Suprapubic skin (tissue), 4 donors: ENCODE results near the gene UBC.

Experiments used
- CTCF ChIP-seq, 2 donors: fragments of 200-600 bp in 1 of 2; fragments of 450-650 bp in 1 of 2; sonication (generic) in 1 of 2; IDR thresholded peaks; one replicate each; pipeline ENCODE4 v1.5.1; 2016 to 2019; ENCODE audit warnings: antibody characterized with exemption in 2 of 2, mild to moderate bottlenecking in 1 of 2, moderate library complexity in 1 of 2
- EP300 ChIP-seq: sonication (generic); formaldehyde crosslinking; IDR thresholded peaks from one replicate; pipeline ENCODE4 v1.6.1; 2017; ENCODE audit warnings: antibody characterized with exemption
- POLR2A ChIP-seq, 2 donors: fragments of 450-650 bp; IDR thresholded peaks; one replicate each; pipeline ENCODE4 v1.6.1; 2017; ENCODE audit warnings: antibody characterized with exemption in 2 of 2, mild to moderate bottlenecking in 2 of 2, moderate library complexity in 2 of 2
- POLR2AphosphoS5 ChIP-seq, 3 donors: sonication (generic); formaldehyde crosslinking; IDR thresholded peaks; one replicate each; pipeline ENCODE4 v1.6.1; 2017; ENCODE audit warnings: antibody characterized with exemption in 3 of 3

GRCh38 chr12:124867401-124867930 lies 47.0 kb downstream of the UBC start:
- TF ChIP-seq CTCF (IDR thresholded peaks at IDR 0.05), result no peak
- TF ChIP-seq EP300, result no peak
- TF ChIP-seq POLR2A (IDR thresholded peaks at IDR 0.05), result no peak
- no peak for TF ChIP-seq POLR2AphosphoS5 (IDR thresholded peaks at IDR 0.05)
